ENCODE results near the gene MED13L. TPM values are rescaled to one million over a fixed set of nuclear protein-coding genes. Genes with fewer than 3 reads are reported as not detected.

MED13L gene
- total and polyA plus RNA-seq, 4 donors: 52.2 to 196 (median 88.6) TPM

- no peaks in the 10 kb centered on the region for H3K36me3 ChIP-seq (ENCODE audit: control insufficient read depth, insufficient read depth, low read length)
- no peaks in the 10 kb centered on the region for H3K27me3 ChIP-seq (ENCODE audit: control insufficient read depth, insufficient read depth, low read length)
- DNase-seq (ENCODE audit: low read depth in 4 of 6, low spot score in 6 of 6): no peak
- H3K4me3 ChIP-seq (ENCODE audit: low read depth, low read length): no peak overlapping the region
- H3K9me3 ChIP-seq (ENCODE audit: control insufficient read depth, insufficient read depth, low read length): no peaks in the 10 kb centered on the region
- H3K27ac ChIP-seq (ENCODE audit: low read depth, low read length): no peak overlapping the region
- 85% methylated on average over 5 of the region's 5 CpGs for WGBS (ENCODE audit: insufficient coverage)
- H3K4me1 ChIP-seq (ENCODE audit: control insufficient read depth, insufficient read depth, low read length): peaks cover 3% of the 10 kb centered on the region
These were observed 111.2 kb downstream of the MED13L start for GRCh38 chr12:116166306-116166705.

GRCh38 chr12:116165036-116165425 is 112.5 kb downstream of the MED13L start:
- H3K27ac ChIP-seq (ENCODE audit: low read depth, low read length): no peak overlapping the region
- no peaks in the 10 kb centered on the region for H3K36me3 ChIP-seq (ENCODE audit: control insufficient read depth, insufficient read depth, low read length)
- no peaks in the 10 kb centered on the region for H3K27me3 ChIP-seq (ENCODE audit: control insufficient read depth, insufficient read depth, low read length)
- WGBS (ENCODE audit: insufficient coverage): no CpG with 5 or more reads among the region's 4 CpGs
- peaks cover 3% of the 10 kb centered on the region for H3K4me1 ChIP-seq (ENCODE audit: control insufficient read depth, insufficient read depth, low read length)
- DNase-seq (ENCODE audit: low read depth in 4 of 6, low spot score in 6 of 6): no peak
- no peak overlapping the region for H3K4me3 ChIP-seq (ENCODE audit: low read depth, low read length)
- H3K9me3 ChIP-seq (ENCODE audit: control insufficient read depth, insufficient read depth, low read length): no peaks in the 10 kb centered on the region

- H3K27ac ChIP-seq (ENCODE audit: low read depth, low read length): no peak overlapping the region
- H3K4me1 ChIP-seq (ENCODE audit: control insufficient read depth, insufficient read depth, low read length): peaks cover 3% of the 10 kb centered on the region
- DNase-seq (ENCODE audit: low read depth in 4 of 6, low spot score in 6 of 6): peak in 2 of 6 donors; percentile 53 to 58
- H3K36me3 ChIP-seq (ENCODE audit: control insufficient read depth, insufficient read depth, low read length): no peaks in the 10 kb centered on the region
- no CpG with 5 or more reads among the region's 3 CpGs for WGBS (ENCODE audit: insufficient coverage)
- H3K27me3 ChIP-seq (ENCODE audit: control insufficient read depth, insufficient read depth, low read length): no peaks in the 10 kb centered on the region
- H3K9me3 ChIP-seq (ENCODE audit: control insufficient read depth, insufficient read depth, low read length): no peaks in the 10 kb centered on the region
- H3K4me3 ChIP-seq (ENCODE audit: low read depth, low read length): no peak overlapping the region
These were observed 113.0 kb downstream of the MED13L start for GRCh38 chr12:116164250-116165035.

- Histone ChIP-seq H3K27me3 (ENCODE audit: control insufficient read depth, insufficient read depth, low read length) (no peaks in the 10 kb centered on the region), H3K36me3 (ENCODE audit: control insufficient read depth, insufficient read depth, low read length) (no peaks in the 10 kb centered on the region), H3K4me1 (ENCODE audit: control insufficient read depth, insufficient read depth, low read length) (peaks cover 3% of the 10 kb centered on the region), H3K9me3 (ENCODE audit: control insufficient read depth, insufficient read depth, low read length) (no peaks in the 10 kb centered on the region), H3K4me3 (ENCODE audit: low read depth, low read length) (no peak overlapping the region), H3K27ac (ENCODE audit: low read depth, low read length) (no peak overlapping the region)
- WGBS (ENCODE audit: insufficient coverage): no CpG with 5 or more reads among the region's 3 CpGs
- no peak for DNase-seq (ENCODE audit: low read depth in 4 of 6, low spot score in 6 of 6)
These were observed 115.4 kb downstream of the MED13L start for GRCh38 chr12:116162071-116162470.

DNA sequence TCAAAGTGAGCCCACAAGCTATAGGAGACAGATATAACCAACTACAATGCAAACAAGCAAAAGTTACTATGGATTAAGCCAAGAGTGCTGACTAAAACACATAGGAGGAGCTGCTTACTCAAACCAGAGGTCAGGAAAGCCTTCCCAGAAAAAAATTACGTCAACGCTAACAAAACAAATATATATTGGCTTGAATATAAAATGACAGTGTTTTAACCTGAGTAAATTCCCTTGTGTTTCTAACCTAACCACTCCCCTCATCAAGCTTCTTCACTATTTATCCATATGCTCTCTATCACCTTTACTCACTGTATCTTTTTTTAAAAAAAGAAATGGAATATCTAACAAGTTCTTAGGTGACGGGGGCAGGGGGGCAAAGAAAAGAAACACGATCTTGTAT is 115.9 kb downstream of the MED13L start:
- H3K36me3 ChIP-seq (ENCODE audit: control insufficient read depth, insufficient read depth, low read length): no peaks in the 10 kb centered on the region
- H3K4me1 ChIP-seq (ENCODE audit: control insufficient read depth, insufficient read depth, low read length): peaks cover 3% of the 10 kb centered on the region
- no peaks in the 10 kb centered on the region for H3K27me3 ChIP-seq (ENCODE audit: control insufficient read depth, insufficient read depth, low read length)
- no CpG with 5 or more reads among the region's 4 CpGs for WGBS (ENCODE audit: insufficient coverage)
- H3K9me3 ChIP-seq (ENCODE audit: control insufficient read depth, insufficient read depth, low read length): no peaks in the 10 kb centered on the region
- H3K27ac ChIP-seq (ENCODE audit: low read depth, low read length): no peak overlapping the region
- no peak for DNase-seq (ENCODE audit: low read depth in 4 of 6, low spot score in 6 of 6)
- no peak overlapping the region for H3K4me3 ChIP-seq (ENCODE audit: low read depth, low read length)

- Histone ChIP-seq H3K27ac (ENCODE audit: low read depth, low read length) (no peak overlapping the region), H3K27me3 (ENCODE audit: control insufficient read depth, insufficient read depth, low read length) (no peaks in the 10 kb centered on the region), H3K4me3 (ENCODE audit: low read depth, low read length) (no peak overlapping the region), H3K36me3 (ENCODE audit: control insufficient read depth, insufficient read depth, low read length) (no peaks in the 10 kb centered on the region), H3K4me1 (ENCODE audit: control insufficient read depth, insufficient read depth, low read length) (peaks cover 3% of the 10 kb centered on the region), H3K9me3 (ENCODE audit: control insufficient read depth, insufficient read depth, low read length) (no peaks in the 10 kb centered on the region)
- no peak for DNase-seq (ENCODE audit: low read depth in 4 of 6, low spot score in 6 of 6)
- 64% methylated on average over 3 of the region's 7 CpGs for WGBS (ENCODE audit: insufficient coverage)
These were observed 116.5 kb downstream of the MED13L start for GRCh38 chr12:116160883-116161458.

DNA sequence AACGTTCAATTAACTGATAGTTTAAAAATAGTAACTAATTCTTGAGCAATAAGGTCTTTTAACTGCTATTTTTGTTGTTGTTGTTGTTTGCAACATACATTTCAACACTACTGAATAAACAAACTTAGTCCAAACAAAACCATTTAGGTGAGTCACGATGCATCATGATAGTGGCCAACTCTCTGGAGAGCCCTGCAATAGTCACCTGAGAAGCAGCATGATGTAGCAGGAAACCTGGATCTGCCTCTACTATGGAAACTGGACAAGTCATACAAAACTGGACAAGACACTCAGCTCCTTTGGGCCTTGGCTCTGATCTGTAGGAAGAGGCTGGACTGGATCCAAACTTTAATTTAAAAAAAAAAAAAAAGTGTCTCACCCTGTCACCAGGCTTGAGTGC is 117.3 kb downstream of the MED13L start:
- Histone ChIP-seq H3K27me3 (ENCODE audit: control insufficient read depth, insufficient read depth, low read length) (no peaks in the 10 kb centered on the region), H3K4me1 (ENCODE audit: control insufficient read depth, insufficient read depth, low read length) (peaks cover under 1% of the 10 kb centered on the region), H3K4me3 (ENCODE audit: low read depth, low read length) (no peak overlapping the region), H3K9me3 (ENCODE audit: control insufficient read depth, insufficient read depth, low read length) (no peaks in the 10 kb centered on the region), H3K36me3 (ENCODE audit: control insufficient read depth, insufficient read depth, low read length) (no peaks in the 10 kb centered on the region), H3K27ac (ENCODE audit: low read depth, low read length) (no peak overlapping the region)
- DNase-seq (ENCODE audit: low read depth in 4 of 6, low spot score in 6 of 6): no peak
- 73% methylated on average over 1 of the region's 2 CpGs for WGBS (ENCODE audit: insufficient coverage)

DNA sequence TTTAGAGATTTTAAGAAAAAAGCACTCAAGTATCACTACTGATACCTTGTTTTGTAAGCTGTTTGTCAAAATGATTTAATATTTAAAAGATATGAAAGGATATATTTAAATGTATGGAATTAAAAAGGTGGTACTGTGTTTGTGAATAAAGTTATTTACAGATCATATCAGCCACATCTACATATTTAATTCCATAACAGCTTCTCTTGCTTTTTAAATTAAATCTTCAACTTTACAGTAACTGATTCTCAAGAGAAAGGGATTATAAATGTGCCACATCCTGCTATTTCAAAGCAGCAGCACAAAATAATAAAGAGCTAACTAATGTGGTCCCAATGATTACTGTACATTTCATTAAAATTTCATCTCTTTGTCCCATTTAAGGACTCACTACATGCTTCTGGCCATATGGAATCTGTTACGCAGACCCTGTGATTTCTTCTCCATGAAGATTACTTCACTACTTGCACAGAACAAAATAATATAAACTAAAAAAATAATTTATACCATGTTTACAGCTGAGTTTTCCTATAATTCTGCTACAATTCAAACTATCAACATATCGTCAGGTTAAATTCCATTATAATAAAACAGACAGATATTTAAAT is 117.8 kb downstream of the MED13L start:
- Histone ChIP-seq H3K9me3 (ENCODE audit: control insufficient read depth, insufficient read depth, low read length) (no peaks in the 10 kb centered on the region), H3K27me3 (ENCODE audit: control insufficient read depth, insufficient read depth, low read length) (no peaks in the 10 kb centered on the region)
- DNase-seq (ENCODE audit: low read depth in 4 of 6, low spot score in 6 of 6): no peak

DNA sequence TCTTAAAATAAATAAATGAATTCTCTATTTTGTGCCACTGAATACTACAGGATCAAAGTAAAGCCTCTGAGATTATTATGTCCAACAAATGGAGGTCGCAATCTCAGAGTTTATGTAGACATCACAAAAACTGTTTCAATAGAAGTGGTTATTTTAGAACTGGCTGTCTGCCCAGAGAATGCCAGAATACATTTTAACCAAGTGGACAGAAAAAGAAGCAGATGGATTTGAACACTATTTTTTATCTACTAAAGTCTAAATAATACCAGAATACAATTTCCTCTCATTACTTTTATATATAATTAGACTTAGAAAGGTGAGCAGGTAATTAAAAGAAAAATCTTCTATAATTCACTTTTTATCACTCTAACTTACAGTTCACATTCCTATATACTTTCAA is 118.3 kb downstream of the MED13L start:
- H3K4me3 ChIP-seq (ENCODE audit: low read depth, low read length): no peak overlapping the region
- peak in 2 of 6 donors; percentile 57 to 78 for DNase-seq (ENCODE audit: low read depth in 4 of 6, low spot score in 6 of 6)

More for the DNA sequence above, 117.8 kb downstream of the MED13L start:
- H3K4me3 ChIP-seq (ENCODE audit: low read depth, low read length): no peak overlapping the region
- WGBS (ENCODE audit: insufficient coverage): no CpG with 5 or more reads among the region's 2 CpGs
- H3K36me3 ChIP-seq (ENCODE audit: control insufficient read depth, insufficient read depth, low read length): no peaks in the 10 kb centered on the region
- no peaks in the 10 kb centered on the region for H3K4me1 ChIP-seq (ENCODE audit: control insufficient read depth, insufficient read depth, low read length)
- H3K27ac ChIP-seq (ENCODE audit: low read depth, low read length): no peak overlapping the region

More for the DNA sequence above, 118.3 kb downstream of the MED13L start:
- no peak overlapping the region for H3K27ac ChIP-seq (ENCODE audit: low read depth, low read length)
- WGBS (ENCODE audit: insufficient coverage): no CpG with 5 or more reads among the region's 1 CpG
- no peaks in the 10 kb centered on the region for H3K4me1 ChIP-seq (ENCODE audit: control insufficient read depth, insufficient read depth, low read length)
- no peaks in the 10 kb centered on the region for H3K27me3 ChIP-seq (ENCODE audit: control insufficient read depth, insufficient read depth, low read length)
- no peaks in the 10 kb centered on the region for H3K36me3 ChIP-seq (ENCODE audit: control insufficient read depth, insufficient read depth, low read length)
- no peaks in the 10 kb centered on the region for H3K9me3 ChIP-seq (ENCODE audit: control insufficient read depth, insufficient read depth, low read length)

Data from spinal cord (tissue), 10 donors.